Keratinocyte (primary cell): Measurements from ENCODE around the gene AHRR. TPM values are rescaled to one million over a fixed set of nuclear protein-coding genes. Genes with fewer than 3 reads are reported as not detected.

Experiments
- DNase-seq: peaks from one replicate; pipeline ENCODE4 v3.0.0-alpha.2; 2011; ENCODE audit warnings: low read depth, missing footprints, low spot score
- FAIRE-seq: peaks from 2 replicates; lab custom pipeline; 2011; peaks lifted over from hg19 to GRCh38; lab: Jason Lieb, UNC
- H2AFZ ChIP-seq: 2 replicates; pipeline ENCODE4 v1.6.0; 2012; ENCODE audit warnings: low read length, control low read depth, inconsistent platforms; ENCODE audit not compliant: control insufficient read depth
- H3K27ac ChIP-seq: 2 replicates; pipeline ENCODE4 v1.5.1; 2011; ENCODE audit warnings: low read length; ENCODE audit not compliant: control insufficient read depth, insufficient read depth
- H3K27me3 ChIP-seq: 3 replicates; pipeline ENCODE4 v1.6.0; 2011; ENCODE audit warnings: low read length; ENCODE audit not compliant: control insufficient read depth, insufficient read depth; ENCODE audit errors: extremely low read depth
- H3K36me3 ChIP-seq, 2 experiments: 2 replicates in 1 of 2; 3 replicates in 1 of 2; pipeline ENCODE4 v1.5.1; 2011; ENCODE audit warnings: low read length in 2 of 2, mild to moderate bottlenecking in 1 of 2; ENCODE audit not compliant: control insufficient read depth in 2 of 2, insufficient read depth in 2 of 2; ENCODE audit errors: extremely low read depth in 1 of 2
- H3K4me1 ChIP-seq: 3 replicates; pipeline ENCODE4 v1.5.1; 2011; ENCODE audit warnings: low read length; ENCODE audit not compliant: control insufficient read depth, insufficient read depth; ENCODE audit errors: extremely low read depth
- H3K4me2 ChIP-seq: 3 replicates; pipeline ENCODE4 v1.6.0; 2011; ENCODE audit warnings: low read depth, low read length; ENCODE audit not compliant: control insufficient read depth, insufficient read depth; ENCODE audit errors: extremely low read depth
- H3K4me3 ChIP-seq, 3 experiments: fragments of 200-600 bp in 1 of 3; sonication (generic) in 1 of 3; 2 replicates in 2 of 3; 3 replicates in 1 of 3; pipeline ENCODE4 v1.5.1; 2011 to 2016; ENCODE audit warnings: low read length in 3 of 3, mild to moderate bottlenecking in 3 of 3, control low read depth in 2 of 3, inconsistent platforms in 1 of 3, low read depth in 1 of 3, mixed read lengths in 1 of 3, mixed run types in 1 of 3, moderate library complexity in 1 of 3; ENCODE audit not compliant: control insufficient read depth in 2 of 3, insufficient read depth in 2 of 3; ENCODE audit errors: extremely low read depth in 1 of 3
- H3K79me2 ChIP-seq: 2 replicates; pipeline ENCODE4 v1.6.0; 2012; ENCODE audit warnings: low read length; ENCODE audit not compliant: control insufficient read depth, insufficient read depth
- H3K9ac ChIP-seq: 3 replicates; pipeline ENCODE4 v1.6.0; 2011; ENCODE audit warnings: low read length; ENCODE audit not compliant: control insufficient read depth, insufficient read depth; ENCODE audit errors: extremely low read depth
- H3K9me1 ChIP-seq: 3 replicates; pipeline ENCODE4 v1.6.0; 2011; ENCODE audit warnings: low read length; ENCODE audit not compliant: control insufficient read depth, insufficient read depth; ENCODE audit errors: extremely low read depth
- H3K9me3 ChIP-seq: 2 replicates; pipeline ENCODE4 v1.5.1; 2012; ENCODE audit warnings: low read depth, low read length; ENCODE audit not compliant: control insufficient read depth
- H4K20me1 ChIP-seq: 3 replicates; pipeline ENCODE4 v1.6.0; 2011; ENCODE audit warnings: low read length; ENCODE audit not compliant: control insufficient read depth, insufficient read depth; ENCODE audit errors: extremely low read depth
- EZH2 ChIP-seq: IDR thresholded peaks from one replicate; pipeline ENCODE4 v1.6.1; 2012; ENCODE audit warnings: inconsistent platforms, mild to moderate bottlenecking, low read length, moderate library complexity
- dilution Hi-C: fragments of 300-500 bp; cut with MboI; formaldehyde crosslinking; loops from one replicate; pipeline ENCODE4 v1.7.0; 2020; ENCODE audit warnings: low sequenced_read_pairs; ENCODE audit not compliant: extremely low pct_ligation_motif_present
- polyA plus RNA-seq, 5 experiments: library from polyadenylated mRNA; depleted of rRNA in 3 of 5; stranded (reverse) in 3 of 5; stranded (forward) in 1 of 5; unstranded in 1 of 5; fragments of >200 nt; gene quantifications; 1 replicate in 1 of 5; 2 replicates in 3 of 5; 3 replicates in 1 of 5; pipeline versions ENCODE4 v1.2.1 to v1.2.3, GENCODE V29; 2011 to 2012; ENCODE audit warnings: missing spikeins in 2 of 5, low read depth in 1 of 5, low replicate concordance in 1 of 5
- TF ChIP-seq, protein P1 (sequence below), 3 experiments: IDR thresholded peaks in 1 of 3; conservative IDR thresholded peaks in 1 of 3; optimal IDR thresholded peaks in 1 of 3; 2 replicates in 2 of 3; 3 replicates in 1 of 3; pipeline versions ENCODE3 to v1.5.1; 2011; ENCODE audit warnings: low read length in 3 of 3, mild to moderate bottlenecking in 3 of 3, moderate library complexity in 2 of 3, control low read depth in 1 of 3, inconsistent platforms in 1 of 3; ENCODE audit not compliant: insufficient read depth in 2 of 3; ENCODE audit errors: extremely low read depth in 1 of 3

Gene AHRR
- polyA plus RNA-seq, 1 donor (not counting 4 experiments of a cell fraction or from before 2014, with no cell fraction given): 0.24 TPM

DNA sequence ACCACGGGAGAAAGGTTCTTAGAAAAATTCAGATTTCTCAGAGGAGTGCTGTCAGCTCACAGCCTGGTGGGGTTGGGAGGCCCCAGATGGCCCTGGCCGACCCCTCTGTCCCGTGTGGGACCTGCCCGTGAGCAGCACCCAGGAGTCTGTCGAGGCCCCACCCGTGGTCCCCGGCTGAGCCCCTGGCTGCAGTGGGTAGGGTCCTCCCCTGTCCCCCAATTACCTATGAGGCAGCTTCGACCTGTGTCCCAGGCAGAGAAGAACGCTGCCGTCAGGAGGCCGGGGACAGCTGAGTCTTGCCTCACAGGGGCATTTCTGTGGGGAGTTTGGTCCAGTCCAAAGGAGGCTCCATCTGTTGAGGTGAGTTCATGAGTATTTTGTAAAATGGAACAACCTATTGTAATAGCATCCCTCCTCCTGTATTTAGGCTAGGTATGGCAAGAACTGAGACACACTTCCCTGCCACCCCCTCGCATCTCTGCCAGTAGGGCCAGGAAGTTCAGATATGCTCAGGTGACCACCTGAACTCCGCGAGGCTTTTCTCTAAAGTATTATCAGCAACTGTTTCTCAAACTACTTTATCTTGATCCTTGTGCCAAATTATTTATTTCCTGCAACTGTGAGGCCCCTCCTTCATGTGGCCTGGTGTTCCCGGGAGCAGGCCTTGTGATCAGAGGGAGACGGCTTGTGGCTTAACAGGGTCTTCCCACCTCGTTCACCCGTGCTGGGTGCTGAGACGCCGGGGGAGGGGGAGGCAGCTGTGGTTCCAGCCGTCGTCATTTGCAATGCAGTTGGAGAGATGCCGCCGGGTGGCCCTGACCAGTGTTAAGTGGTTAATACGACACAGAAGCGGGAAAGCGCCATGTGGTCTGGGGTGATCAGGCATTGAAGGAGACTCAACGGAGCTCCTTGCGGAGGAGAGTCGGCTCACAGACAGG lies 1.7 kb downstream of the AHRR start:
- no peaks in the 10 kb centered on the region for H3K9me1 ChIP-seq
- no peaks in the 10 kb centered on the region for H4K20me1 ChIP-seq
- dilution Hi-C loops: no loop called here
- H3K27ac ChIP-seq: no peak overlapping the region
- H3K4me3 ChIP-seq: no peak overlapping the region
- H3K4me2 ChIP-seq: no peak overlapping the region
- TF ChIP-seq, protein P1, sequence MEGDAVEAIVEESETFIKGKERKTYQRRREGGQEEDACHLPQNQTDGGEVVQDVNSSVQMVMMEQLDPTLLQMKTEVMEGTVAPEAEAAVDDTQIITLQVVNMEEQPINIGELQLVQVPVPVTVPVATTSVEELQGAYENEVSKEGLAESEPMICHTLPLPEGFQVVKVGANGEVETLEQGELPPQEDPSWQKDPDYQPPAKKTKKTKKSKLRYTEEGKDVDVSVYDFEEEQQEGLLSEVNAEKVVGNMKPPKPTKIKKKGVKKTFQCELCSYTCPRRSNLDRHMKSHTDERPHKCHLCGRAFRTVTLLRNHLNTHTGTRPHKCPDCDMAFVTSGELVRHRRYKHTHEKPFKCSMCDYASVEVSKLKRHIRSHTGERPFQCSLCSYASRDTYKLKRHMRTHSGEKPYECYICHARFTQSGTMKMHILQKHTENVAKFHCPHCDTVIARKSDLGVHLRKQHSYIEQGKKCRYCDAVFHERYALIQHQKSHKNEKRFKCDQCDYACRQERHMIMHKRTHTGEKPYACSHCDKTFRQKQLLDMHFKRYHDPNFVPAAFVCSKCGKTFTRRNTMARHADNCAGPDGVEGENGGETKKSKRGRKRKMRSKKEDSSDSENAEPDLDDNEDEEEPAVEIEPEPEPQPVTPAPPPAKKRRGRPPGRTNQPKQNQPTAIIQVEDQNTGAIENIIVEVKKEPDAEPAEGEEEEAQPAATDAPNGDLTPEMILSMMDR (optimal IDR thresholded peaks at IDR 0.05 in 1 of 3, IDR thresholded peaks at IDR 0.05 in 1 of 3, conservative IDR thresholded peaks at IDR 0.05 in 1 of 3; ENCODE audit: extremely low read depth in 1 of 3, insufficient read depth in 2 of 3, low read length in 3 of 3): no peak
- TF ChIP-seq EZH2: no peak
- no peak overlapping the region for H2AFZ ChIP-seq
- no peaks in the 10 kb centered on the region for H3K9me3 ChIP-seq
- DNase-seq: no peak
- no peaks in the 10 kb centered on the region for H3K36me3 ChIP-seq
- no peak overlapping the region for H3K9ac ChIP-seq
- H3K4me1 ChIP-seq: peaks cover 4% of the 10 kb centered on the region
- peaks cover 47% of the 10 kb centered on the region for H3K27me3 ChIP-seq
- H3K79me2 ChIP-seq: no peaks in the 10 kb centered on the region
- no peak for FAIRE-seq

DNA sequence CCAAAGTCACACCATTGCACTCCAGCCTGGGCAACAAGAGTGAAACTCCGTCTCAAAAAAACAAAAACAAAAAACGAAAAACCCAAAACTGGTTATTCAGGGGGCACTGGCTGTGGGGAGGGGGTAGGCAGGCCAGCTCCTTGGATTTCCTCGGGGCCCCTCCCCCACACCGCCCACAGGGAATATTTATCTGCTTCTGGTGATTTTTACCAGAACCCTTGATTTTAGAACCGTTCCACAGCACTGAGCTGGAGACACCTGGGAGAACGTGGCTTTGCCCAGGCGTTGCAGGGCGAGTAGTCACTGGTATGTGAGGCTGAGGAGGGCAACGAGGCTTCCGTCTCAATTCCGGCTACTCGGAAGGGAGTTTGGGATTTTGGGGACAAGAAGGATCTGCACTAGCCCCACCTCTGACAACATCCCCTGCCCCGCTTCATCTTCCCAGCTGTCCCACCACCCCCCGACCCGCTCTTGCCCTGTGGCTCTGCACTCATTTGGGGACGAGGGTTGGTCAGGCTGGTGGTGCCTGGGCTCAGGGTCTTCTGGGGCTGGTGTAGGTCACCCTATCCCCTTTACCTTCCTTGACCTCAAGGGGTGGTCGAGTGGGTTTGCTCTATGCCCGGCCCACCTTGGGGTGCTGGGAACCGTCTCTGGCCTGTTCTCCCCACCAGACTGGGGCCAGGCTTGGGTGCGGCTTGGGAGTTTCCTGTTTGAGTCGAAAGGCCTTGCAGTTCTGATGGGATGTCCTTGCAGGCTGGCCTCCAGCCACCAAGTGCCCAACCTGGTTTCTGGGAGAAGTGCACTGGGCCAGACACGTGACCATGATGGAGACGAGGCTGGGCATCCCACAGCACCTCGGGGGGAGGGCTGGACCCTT lies 3.5 kb downstream of the AHRR start:
- H3K9me1 ChIP-seq: no peaks in the 10 kb centered on the region
- DNase-seq: no peak
- H3K4me1 ChIP-seq: peaks cover 4% of the 10 kb centered on the region
- dilution Hi-C loops: no loop called here
- H3K79me2 ChIP-seq: no peaks in the 10 kb centered on the region
- H3K27me3 ChIP-seq: peaks cover 36% of the 10 kb centered on the region
- H3K27ac ChIP-seq: no peak overlapping the region
- no peak overlapping the region for H3K4me3 ChIP-seq
- H3K36me3 ChIP-seq: no peaks in the 10 kb centered on the region
- H3K4me2 ChIP-seq: no peak overlapping the region
- no peak for FAIRE-seq
- H3K9me3 ChIP-seq: no peaks in the 10 kb centered on the region
- TF ChIP-seq EZH2: no peak
- TF ChIP-seq, protein P1 (optimal IDR thresholded peaks at IDR 0.05 in 1 of 3, IDR thresholded peaks at IDR 0.05 in 1 of 3, conservative IDR thresholded peaks at IDR 0.05 in 1 of 3; ENCODE audit: extremely low read depth in 1 of 3, insufficient read depth in 2 of 3, low read length in 3 of 3): no peak
- no peak overlapping the region for H2AFZ ChIP-seq
- H3K9ac ChIP-seq: no peak overlapping the region
- no peaks in the 10 kb centered on the region for H4K20me1 ChIP-seq
